Uterus (tissue), 4 donors: ENCODE measurements around the gene LHPP. TPM values are rescaled to one million over a fixed set of nuclear protein-coding genes. Genes with fewer than 3 reads are reported as not detected.

Experiments used
- DNase-seq, 2 donors: peaks; one replicate each; pipeline ENCODE4 v3.0.0-alpha.2; 2019 to 2020
- H3K27ac ChIP-seq, 2 donors: fragments of 200-600 bp; sonication (generic); 1 replicate in 1 of 2; 2 replicates in 1 of 2; pipeline ENCODE4 v1.5.1; 2016 to 2018
- H3K27me3 ChIP-seq, 2 donors: fragments of 200-600 bp; sonication (generic); one replicate each; pipeline ENCODE4 v1.5.1; 2018 to 2019; ENCODE audit warnings: control low read depth in 1 of 2
- H3K36me3 ChIP-seq, 2 donors: fragments of 200-600 bp; sonication (generic); one replicate each; pipeline ENCODE4 v1.5.1; 2019; ENCODE audit warnings: control low read depth in 1 of 2
- H3K4me1 ChIP-seq, 2 donors: fragments of 200-600 bp; sonication (generic); one replicate each; pipeline ENCODE4 v1.5.1; 2018 to 2019; ENCODE audit warnings: control low read depth in 1 of 2
- H3K4me3 ChIP-seq, 2 donors: fragments of 200-600 bp; sonication (generic); 1 replicate in 1 of 2; 2 replicates in 1 of 2; pipeline ENCODE4 v1.5.1; 2018 to 2019; ENCODE audit warnings: mild to moderate bottlenecking in 1 of 2
- H3K9me3 ChIP-seq, 2 donors: fragments of 200-600 bp; sonication (generic); one replicate each; pipeline ENCODE4 v1.5.1; 2019; ENCODE audit warnings: control low read depth in 1 of 2
- CTCF ChIP-seq, 4 experiments: fragments of 200-600 bp in 2 of 4; fragments of 450-650 bp in 2 of 4; sonication (generic) in 2 of 4; IDR thresholded peaks; one replicate each; pipeline ENCODE4 v1.5.1; 2016 to 2019; ENCODE audit warnings: antibody characterized with exemption in 4 of 4, mild to moderate bottlenecking in 2 of 4, moderate library complexity in 1 of 4
- POLR2A ChIP-seq, 2 donors: fragments of 450-650 bp; IDR thresholded peaks; one replicate each; pipeline ENCODE4 v1.6.1; 2016; ENCODE audit warnings: antibody characterized with exemption in 2 of 2, mild to moderate bottlenecking in 1 of 2, moderate library complexity in 1 of 2
- intact Hi-C: fragments of 100-400 bp; cut with DNase I; formaldehyde crosslinking; loops from one replicate; pipeline ENCODE4 v1.15.1; 2023; ENCODE audit warnings: low total_unique reads
- total RNA-seq, 4 donors: library from RNA; depleted of rRNA in 3 of 4; stranded (reverse); fragments of >200 nt in 3 of 4; gene quantifications; one replicate each; pipeline versions ENCODE4 v1.1.0 to v1.2.4, GENCODE V29; 2014 to 2023
- donor health status: DM: yes; HTN: yes; CAD: no.

Gene LHPP
- total RNA-seq, 4 donors from 2014 or later: 0.51 to 23.2 (median 15.3) TPM; not detected in 1

- peaks cover 0 to 25% of the 10 kb centered on the region in 2 donors for H3K4me1 ChIP-seq
- H3K9me3 ChIP-seq: no peaks in the 10 kb centered on the region
- no peak overlapping the region for H3K4me3 ChIP-seq
- no peak overlapping the region for H3K27ac ChIP-seq
- no peaks in the 10 kb centered on the region for H3K27me3 ChIP-seq
- H3K36me3 ChIP-seq: no peaks in the 10 kb centered on the region
- intact Hi-C loops: loop anchor here (10.0 kb wide), 1 partner anchor 91 kb away; no protein-coding TSS in a partner anchor
- no peak for DNase-seq
- TF ChIP-seq CTCF (IDR thresholded peaks at IDR 0.05) (no peak), POLR2A (IDR thresholded peaks at IDR 0.05) (no peak)
Measured at GRCh38 chr10:124625831-124626238, 164.2 kb downstream of the LHPP start.

- no peaks in the 10 kb centered on the region for H3K36me3 ChIP-seq
- no peak for TF ChIP-seq CTCF (IDR thresholded peaks at IDR 0.05)
- TF ChIP-seq POLR2A (IDR thresholded peaks at IDR 0.05): no peak
- H3K27me3 ChIP-seq: no peaks in the 10 kb centered on the region
- no peak overlapping the region for H3K27ac ChIP-seq
- H3K4me1 ChIP-seq: peaks cover 0 to 23% of the 10 kb centered on the region in 2 donors
- H3K9me3 ChIP-seq: no peaks in the 10 kb centered on the region
- intact Hi-C loops: loop anchor here (10.0 kb wide), 1 partner anchor 92 kb away; no protein-coding TSS in a partner anchor
- DNase-seq: no peak
- H3K4me3 ChIP-seq: no peak overlapping the region
Measured at GRCh38 chr10:124626759-124627380, 165.2 kb downstream of the LHPP start.

GRCh38 chr10:124627866-124628675 is 166.4 kb downstream of the LHPP start:
- H3K27ac ChIP-seq: peak overlapping the region; percentile 40 to 47
- DNase-seq: no peak
- no peaks in the 10 kb centered on the region for H3K36me3 ChIP-seq
- intact Hi-C loops: loop anchor here (10.0 kb wide), 1 partner anchor 93 kb away; no protein-coding TSS in a partner anchor
- no peaks in the 10 kb centered on the region for H3K27me3 ChIP-seq
- no peaks in the 10 kb centered on the region for H3K9me3 ChIP-seq
- H3K4me3 ChIP-seq: no peak overlapping the region
- peaks cover 0 to 19% of the 10 kb centered on the region in 2 donors for H3K4me1 ChIP-seq
- TF ChIP-seq POLR2A (IDR thresholded peaks at IDR 0.05) (no peak), CTCF (IDR thresholded peaks at IDR 0.05) (no peak)

GRCh38 chr10:124628676-124629021 is 167.0 kb downstream of the LHPP start:
- Histone ChIP-seq H3K9me3 (no peaks in the 10 kb centered on the region), H3K4me1 (peaks cover 0 to 19% of the 10 kb centered on the region in 2 donors), H3K27me3 (no peaks in the 10 kb centered on the region), H3K27ac (peak overlapping the region; percentile 40 to 47), H3K36me3 (no peaks in the 10 kb centered on the region), H3K4me3 (no peak overlapping the region)
- no peak for DNase-seq
- TF ChIP-seq POLR2A (IDR thresholded peaks at IDR 0.05): no peak
- TF ChIP-seq CTCF (IDR thresholded peaks at IDR 0.05): no peak
- intact Hi-C loops: loop anchor here (10.0 kb wide), 1 partner anchor 94 kb away; no protein-coding TSS in a partner anchor

GRCh38 chr10:124629415-124629814 is 167.8 kb downstream of the LHPP start:
- Histone ChIP-seq H3K4me3 (no peak overlapping the region), H3K27ac (peak overlapping the region; percentile 35 to 40), H3K36me3 (no peaks in the 10 kb centered on the region), H3K27me3 (no peaks in the 10 kb centered on the region), H3K4me1 (peaks cover 0 to 19% of the 10 kb centered on the region in 2 donors), H3K9me3 (no peaks in the 10 kb centered on the region)
- TF ChIP-seq POLR2A (IDR thresholded peaks at IDR 0.05): no peak
- no peak for TF ChIP-seq CTCF (IDR thresholded peaks at IDR 0.05)
- no peak for DNase-seq
- intact Hi-C loops: loop anchor here (10.0 kb wide), 1 partner anchor 95 kb away; no protein-coding TSS in a partner anchor
